Measurements from ENCODE around the gene SLC2A8.
A peak's percentile ranks its signal among the peaks of the same experiment; 100 is the strongest.

The SLC2A8 gene, protein sequence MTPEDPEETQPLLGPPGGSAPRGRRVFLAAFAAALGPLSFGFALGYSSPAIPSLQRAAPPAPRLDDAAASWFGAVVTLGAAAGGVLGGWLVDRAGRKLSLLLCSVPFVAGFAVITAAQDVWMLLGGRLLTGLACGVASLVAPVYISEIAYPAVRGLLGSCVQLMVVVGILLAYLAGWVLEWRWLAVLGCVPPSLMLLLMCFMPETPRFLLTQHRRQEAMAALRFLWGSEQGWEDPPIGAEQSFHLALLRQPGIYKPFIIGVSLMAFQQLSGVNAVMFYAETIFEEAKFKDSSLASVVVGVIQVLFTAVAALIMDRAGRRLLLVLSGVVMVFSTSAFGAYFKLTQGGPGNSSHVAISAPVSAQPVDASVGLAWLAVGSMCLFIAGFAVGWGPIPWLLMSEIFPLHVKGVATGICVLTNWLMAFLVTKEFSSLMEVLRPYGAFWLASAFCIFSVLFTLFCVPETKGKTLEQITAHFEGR

DNA sequence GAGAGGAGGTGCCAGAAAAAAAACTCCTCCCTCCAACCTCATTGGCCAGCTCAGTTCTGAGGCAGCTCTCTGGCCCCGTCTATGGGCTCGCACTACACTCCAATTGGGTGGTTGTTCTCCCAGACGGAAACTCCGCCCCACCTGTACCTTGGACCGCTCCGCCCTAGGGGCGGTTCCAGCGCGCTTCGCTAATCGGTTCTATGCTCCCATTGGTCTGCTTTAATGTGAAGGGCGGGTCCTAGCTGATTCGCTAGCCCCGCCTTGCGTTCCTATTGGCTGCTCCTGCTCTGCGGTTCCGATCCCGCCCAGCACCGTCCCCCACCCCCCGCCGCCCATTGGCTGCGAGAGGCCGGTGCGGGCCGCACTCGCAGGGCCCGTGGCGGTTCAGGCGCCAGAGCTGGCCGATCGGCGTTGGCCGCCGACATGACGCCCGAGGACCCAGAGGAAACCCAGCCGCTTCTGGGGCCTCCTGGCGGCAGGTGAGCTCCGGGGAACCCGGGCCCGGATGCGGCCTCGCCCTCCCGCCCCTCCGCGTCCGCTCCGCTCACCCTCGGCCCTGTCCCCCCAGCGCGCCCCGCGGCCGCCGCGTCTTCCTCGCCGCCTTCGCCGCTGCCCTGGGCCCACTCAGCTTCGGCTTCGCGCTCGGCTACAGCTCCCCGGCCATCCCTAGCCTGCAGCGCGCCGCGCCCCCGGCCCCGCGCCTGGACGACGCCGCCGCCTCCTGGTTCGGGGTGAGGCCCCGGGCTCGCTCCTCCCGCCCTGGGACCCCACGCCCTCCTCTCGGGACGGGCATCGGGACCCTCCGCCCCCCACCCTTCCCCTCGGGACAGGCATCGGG lies at the start of gene SLC2A8:
Gene SLC2A8, plus strand, starts transcription at position 362 of the 838 bp plus-strand sequence. Its CDS starts 62 bp downstream, at position 424.
- DNase-seq = peak; percentile 90

DNA sequence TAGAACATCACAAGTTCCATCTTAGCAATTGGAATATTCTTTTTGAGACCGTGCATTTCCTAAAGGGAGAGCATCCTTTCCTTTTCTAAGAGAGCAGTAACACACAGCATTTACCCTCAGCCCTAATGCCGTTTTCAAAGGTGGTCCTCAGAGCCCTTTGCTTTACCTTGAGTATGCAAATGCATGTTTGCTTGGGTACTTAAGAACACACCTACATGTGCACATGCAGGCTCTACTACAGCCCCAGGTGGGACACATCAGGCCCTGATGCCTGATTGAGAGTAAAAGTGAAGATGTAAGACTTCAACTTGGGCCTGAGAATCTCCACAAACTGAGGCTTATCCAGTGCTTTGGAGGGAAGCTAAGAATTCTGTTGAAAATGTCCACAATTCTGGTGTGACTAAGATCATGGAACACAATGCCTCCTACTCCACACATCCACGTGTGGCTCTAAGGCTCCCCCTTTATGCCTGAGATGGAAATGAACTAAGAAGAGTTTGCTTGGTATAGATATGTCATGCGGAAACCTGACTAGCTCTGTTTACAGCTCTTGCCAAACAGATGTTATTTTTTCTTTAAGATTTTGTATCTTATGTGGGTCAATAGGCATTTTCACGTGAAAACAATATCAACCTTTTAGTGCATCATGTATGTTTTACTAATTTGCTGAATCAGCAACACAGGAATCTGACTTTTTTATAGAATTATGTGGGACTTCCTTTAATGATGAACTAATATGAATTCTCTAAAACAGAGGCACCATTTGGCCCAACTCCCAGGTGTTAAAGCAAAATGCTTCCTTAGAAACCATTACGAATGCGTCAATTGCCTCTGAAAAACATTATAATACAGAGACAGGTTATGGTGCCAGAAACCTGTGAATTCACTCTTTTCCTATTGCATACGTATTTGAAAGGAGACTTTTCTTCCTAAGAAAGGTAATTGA lies 48.9 kb upstream of the SLC2A8 start:
- DNase-seq = no peak

DNA sequence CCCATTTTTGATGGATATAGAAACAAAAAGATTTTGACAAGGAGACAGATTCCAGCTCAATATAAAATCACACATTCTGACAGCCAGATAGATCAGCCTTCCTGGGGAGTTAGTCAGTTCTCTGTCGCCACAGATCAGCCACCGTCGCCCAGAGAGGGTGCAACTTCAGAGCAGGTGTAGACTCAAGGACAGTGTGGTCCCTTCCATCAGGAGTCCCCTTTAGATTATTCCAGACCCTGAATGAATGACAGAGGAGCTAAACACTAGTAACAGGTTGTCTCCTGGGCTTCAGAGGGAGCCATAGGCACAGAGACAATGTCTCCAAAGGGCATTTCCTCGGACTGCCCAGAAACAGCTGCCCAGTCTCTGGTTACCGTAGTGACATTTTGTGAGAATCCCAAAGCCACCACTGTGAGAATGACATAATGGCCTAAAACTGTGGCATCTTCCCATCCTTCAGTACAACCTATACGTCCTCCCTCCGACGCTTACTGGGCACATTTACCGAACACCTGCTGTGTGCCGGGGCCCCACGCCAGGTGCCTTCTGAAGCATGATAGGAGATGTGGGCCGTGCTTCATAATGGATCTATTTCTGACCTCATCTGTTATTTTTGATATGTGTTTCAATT lies 47.4 kb upstream of the SLC2A8 start:
- no peak for DNase-seq

DNA sequence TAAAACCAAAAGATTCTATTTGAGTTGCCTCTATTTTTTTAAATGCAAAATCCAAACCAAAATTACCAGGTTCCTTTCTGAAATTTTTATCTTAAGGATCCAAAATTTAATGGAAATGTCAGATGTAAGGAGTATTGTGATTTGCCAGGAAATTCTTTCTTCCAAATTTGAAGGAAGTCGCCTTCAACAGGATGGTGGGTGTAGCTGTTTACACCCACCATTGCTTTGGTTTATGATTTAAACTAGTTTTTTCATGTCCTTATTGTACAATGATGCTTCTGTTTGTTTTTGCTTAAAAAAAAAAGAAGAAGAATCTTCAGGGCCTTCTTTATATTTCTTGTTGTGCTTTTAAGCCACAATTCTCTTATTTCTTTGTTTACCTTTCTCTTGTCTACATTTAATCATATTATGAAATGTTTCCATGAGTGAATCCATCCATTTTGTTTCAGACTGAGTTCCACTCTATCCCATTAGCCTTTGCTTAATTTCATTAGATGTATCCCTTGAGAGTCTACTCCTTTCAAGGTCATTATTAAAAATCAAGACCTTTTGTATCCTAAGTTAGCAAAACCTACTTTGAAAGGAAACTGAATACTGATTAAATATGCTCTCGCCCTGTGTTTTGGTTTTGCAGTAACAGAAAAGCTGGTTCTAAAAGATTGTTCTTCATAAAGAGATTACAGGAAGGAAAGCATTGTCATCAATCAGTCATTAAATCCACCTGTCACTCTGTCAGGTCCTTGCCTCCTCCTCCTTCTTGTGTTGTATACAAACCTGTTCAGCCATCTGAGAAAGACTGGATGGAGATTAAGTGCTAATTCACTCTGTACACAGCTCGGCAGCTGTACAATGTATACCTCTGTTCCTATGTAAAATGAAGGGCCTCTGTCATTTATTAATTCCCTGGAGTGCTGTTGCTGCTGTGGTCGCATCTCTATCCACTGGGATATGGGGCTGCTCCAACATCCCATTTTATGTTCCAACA lies 45.5 kb upstream of the SLC2A8 start:
- no peak for DNase-seq

DNA sequence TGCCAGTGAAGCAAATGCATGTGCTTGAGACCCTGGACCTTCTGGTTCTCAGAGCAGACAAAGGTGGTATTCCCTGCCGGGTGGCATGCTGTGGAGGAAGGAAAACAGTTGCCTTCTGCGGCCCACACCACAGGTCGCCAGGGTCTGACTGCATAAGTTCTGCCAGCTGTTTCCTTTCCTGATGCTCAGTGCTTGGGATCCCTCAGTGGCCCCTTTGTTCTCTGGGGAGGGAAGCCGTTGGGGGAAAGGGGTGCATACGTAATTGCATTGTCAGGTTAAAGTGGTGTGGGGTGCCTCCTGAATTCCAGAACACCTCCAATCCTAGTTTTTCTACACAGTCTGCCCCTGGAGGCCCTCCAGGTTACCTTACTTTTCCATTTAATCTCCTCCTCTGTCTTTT lies 43.1 kb upstream of the SLC2A8 start:
- DNase-seq = no peak

DNA sequence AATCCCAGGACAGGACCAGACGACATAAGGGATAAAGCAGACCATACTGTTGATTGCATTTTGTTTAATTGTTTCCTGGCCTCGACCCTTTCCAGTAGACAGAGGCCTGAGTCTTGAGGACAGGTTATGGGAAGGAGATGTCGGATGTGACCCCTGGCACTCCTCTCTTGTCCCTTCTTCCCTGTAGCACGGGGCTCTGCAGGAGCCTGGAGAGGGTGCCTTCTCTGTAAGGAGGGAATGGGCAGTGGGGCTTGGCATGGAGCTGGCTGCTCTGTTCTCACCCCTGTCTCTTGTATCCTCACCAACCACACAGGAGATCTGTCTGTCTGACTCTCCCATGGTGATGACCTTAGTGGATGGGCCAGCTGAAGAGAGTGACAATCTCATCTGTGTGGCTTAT lies 40.1 kb upstream of the SLC2A8 start:
- DNase-seq = no peak

DNA sequence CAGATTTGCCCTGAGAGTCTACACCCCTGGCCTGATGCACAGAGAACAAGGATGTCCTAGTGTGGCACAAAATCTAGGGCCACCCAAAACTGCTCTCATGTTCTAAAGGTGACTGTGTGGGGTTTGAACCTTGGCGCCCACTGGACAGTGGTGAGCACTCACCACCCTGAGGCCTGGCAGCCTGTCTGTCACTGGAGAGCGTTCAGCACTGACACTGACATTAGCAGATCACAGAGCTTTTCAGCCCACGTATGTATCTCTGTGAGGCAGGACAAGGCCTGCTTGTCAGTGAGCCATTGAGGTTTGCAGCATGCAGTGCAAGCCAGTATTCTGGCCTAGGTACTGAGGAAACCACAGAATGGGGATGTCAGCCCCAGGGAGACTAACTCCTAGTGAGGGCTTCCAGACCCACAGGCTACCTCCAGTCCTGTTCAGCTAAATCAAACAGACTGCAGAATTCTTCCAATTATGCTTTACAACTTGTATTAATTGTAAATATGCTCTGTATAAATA lies 38.9 kb upstream of the SLC2A8 start:
- DNase-seq = no peak

DNA sequence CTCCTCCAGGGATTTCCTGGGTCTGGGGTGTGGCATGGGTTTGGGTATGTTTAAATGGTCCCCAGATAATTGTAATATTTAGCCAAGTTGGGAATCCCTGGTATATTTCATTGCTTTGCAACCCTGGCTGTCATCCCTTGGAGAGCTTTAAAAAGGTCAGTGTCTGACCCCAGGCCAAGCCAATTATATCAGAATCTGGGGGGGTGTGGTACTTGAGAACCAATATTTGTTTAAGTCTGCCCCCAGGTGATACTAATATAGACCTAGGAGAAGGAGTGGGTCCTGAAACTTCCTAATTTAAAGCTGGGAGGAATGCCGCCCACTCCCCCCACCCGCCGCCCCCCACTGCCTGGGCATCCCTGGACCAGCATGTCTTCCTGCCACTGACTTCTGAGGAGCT lies 38.2 kb upstream of the SLC2A8 start:
- no peak for DNase-seq

DNA sequence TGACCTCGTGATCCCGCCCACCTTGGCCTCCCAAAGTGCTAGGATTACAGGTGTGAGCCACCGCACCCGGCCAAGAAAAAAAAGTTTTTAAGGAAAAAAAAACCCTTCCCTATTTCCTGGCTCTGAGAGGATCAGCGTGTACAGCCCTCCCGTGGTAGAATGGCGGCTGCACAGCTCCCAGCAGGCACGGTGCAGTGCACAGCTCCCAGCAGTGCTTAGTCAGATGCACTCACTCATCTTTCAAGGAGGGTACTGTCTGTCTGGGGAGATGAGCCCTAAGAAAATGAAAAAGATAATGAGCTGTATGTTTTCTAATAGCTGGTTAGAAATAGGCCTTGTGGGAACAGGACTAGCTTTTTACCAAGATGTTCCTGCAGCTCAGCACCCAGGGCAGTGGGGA lies 36.7 kb upstream of the SLC2A8 start:
- no peak for DNase-seq

DNA sequence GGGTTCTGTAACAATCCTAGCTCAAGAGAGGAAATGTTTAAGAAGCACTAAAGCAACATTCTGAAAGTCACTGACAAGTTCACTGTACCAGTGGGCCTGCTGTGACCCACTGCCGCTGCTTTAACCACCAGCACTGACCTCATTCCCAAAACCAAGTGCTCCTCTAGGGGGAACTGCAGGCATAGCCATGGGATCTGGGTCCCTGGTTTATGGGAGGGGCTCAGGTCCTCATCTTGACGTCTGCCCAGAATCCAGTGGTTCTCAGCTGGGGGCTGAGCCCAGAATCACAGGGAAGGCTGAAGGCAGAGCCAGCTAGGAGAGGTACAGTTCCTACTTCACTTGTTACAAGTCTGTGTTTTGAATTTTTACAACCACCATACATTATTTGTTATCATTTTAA lies 36.1 kb upstream of the SLC2A8 start:
- DNase-seq = no peak

DNA sequence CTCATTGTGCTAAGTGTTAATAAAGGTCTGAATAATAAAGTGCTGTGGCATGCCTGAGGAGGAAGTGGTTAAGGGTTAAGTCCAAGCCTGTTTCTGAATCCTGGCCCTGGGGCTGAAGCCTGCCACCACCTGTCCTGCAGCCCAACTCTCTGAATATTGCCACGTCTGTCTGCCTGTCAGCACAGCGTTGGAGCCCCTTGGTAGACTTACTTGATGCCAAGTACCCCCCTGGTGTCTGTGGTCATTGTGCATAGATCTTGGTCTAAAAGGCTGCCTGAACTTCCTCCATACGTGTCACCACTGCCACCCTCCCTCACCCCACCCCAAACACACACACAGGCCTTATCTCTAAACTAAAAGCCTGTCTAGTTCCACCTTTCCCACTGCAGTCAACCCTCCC lies 35.4 kb upstream of the SLC2A8 start:
- no peak for DNase-seq

DNA sequence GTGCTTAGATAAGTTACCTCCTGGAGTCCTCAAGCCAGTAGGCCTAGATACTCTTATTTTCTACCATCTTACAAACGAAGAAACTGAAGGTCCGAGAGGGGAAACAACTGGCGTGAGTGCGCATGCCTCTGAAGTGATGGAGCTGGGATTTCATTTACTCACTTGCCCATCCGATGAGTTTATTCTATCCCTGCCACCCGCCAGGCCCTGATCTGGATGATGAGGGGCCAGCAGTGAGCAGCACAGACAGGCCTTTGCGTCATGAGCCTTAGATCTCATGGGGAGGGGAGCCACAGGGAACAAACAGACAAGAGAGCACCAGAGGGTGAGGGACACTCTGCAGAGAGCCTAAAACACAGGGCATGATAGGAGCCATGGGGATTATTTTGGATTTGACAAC lies 34.1 kb upstream of the SLC2A8 start:
- no peak for DNase-seq

DNA sequence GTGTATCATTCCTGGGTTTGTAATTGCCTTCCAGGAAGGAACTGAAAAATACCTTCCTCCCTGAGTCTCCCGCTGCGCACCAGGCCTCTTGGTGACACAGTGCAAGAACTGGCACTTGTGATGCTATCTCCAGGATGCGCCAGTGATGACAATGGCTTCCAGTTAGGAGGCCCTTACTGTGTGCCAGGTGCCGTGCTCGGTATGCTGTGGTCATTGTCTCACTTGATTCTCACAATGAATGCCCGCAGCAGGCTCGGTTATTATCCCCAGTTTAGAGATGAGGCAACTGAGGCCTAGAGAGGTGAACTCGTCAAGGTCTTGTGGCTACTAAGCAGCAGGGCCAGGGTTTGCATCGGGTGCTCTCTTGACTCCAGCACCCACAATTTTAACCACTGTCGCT lies 31.5 kb upstream of the SLC2A8 start:
- no peak for DNase-seq

DNA sequence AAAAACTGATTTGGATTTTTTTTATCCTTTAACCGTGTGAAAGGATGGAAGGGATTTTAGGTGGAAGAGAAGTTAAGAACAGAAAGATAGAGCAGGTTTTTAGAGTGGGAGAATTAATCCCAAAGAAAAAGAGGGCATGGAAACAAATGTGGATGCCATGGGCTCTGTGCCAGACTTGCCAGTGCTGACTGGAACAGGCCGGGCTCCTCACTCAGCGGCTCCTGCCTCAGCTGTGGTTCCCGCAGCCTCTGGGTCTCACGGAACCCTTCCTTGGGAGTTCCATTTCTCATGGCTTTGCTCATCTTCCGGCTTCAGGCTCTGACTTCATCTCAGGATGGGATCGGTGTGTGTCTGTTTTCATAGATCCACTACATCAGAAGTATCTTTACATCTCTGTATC lies 30.4 kb upstream of the SLC2A8 start:
- no peak for DNase-seq

DNA sequence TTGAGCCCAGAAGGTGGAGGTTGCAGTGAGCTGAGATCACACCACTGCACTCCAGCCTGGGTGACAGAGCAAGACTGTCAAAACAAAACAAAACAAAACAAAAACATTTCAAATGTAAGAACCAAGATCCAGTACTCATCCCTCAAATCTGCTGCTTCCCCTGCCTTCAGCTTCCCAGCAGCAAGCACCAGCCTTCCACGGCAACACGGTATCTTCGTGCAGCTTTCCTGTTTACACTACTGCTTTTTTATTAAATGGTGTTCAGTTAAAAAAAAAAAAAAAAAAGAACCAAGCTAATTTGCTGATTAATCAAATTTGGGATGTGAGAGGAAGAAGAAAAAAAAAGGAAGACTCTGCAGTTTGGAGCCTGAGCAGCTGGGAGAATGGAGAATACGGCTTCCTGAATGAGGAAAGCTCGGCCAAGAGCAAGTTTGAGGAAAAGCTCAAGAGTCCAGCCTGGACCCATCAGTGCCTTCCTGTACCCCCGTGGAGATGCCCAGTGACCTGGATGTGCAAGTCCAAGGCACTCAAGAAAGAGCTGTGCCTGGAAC lies 28.0 kb upstream of the SLC2A8 start:
- DNase-seq = no peak

DNA sequence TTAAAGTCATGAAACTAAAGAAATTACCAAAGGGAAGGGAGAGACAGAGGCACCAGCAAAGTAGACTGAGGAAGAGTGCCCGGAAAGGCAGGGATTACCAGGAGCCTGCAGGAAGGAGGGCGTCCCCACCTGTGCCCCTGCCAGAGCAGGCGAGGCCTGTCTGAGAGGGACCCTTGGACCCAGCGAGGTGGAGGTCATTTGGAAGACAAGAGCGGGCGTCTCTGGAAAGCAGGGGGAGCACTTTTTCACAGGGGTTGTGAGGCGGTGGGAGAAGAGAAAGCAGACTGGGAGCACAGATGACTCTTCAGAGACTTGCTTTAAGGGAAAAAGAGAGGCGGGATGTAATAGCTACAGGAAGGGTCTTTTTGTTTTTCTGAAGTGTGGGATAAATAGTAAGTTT lies 27.5 kb upstream of the SLC2A8 start:
- DNase-seq = no peak

DNA sequence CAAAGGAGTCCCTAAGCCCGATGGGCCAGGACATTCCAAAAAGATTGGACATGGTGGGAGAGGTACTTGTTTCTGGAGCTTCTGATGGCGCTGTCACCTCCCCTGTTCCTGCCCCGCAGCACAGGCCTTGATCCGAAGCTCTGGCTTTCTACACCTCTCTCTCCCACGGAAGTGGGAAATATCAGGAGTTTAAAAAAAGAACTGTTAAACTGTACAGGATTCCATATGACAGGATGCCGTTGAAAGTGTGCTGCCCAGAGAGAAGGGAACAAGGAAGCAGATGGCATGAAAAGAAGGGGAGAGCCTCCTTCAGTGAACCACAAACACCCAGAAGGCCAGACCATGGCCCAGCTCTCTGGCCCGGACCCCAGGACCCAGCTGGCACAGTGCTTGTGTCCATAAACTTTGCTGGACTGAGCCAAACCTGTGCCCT lies 26.8 kb upstream of the SLC2A8 start:
- no peak for DNase-seq

DNA sequence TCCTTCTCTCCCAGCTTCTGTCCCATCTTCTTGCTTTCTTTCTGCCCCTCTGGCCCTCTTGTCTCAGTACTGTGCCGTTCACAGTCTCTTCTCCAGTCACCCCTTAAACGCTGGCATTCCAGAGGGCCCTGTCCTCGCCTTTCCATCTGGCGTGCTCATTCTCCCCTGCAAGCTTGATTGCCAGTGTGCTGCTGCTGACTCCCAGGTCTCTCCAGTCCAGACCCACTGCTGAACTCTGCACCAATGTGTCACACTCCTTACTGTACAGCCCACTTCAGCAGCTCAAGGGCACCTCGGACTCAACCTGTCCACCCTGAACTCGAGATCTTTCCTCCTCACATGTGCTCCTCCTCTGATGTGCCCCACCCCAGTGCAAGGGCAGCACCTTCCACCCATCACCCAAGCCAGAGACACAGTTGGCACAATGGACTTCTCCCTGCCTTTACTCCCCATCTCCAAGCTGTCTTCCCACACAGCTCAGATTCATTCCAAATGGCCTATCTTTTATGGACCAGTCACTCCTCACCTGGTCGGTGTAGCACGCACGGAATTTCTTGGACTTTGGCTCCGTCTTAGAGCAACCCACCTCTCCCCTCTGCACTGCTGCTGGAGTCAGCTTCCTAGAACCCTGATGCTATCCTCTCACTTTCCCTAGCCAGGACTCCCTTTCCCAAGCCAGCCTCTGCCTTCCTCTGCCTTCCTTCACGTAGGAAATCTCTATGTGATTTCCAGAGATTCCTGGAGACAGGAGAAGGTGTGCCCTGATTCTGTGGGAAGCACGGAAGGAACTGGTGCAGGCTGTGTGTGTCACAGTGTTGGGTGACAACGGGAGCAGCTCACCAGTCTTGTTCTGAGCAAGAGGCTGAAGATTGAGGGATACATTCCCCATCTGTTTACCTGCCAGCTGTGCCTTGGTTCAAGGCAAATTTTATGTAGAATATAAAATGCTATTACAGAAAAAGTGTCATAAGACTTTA lies 26.0 kb upstream of the SLC2A8 start:
- DNase-seq = no peak

DNA sequence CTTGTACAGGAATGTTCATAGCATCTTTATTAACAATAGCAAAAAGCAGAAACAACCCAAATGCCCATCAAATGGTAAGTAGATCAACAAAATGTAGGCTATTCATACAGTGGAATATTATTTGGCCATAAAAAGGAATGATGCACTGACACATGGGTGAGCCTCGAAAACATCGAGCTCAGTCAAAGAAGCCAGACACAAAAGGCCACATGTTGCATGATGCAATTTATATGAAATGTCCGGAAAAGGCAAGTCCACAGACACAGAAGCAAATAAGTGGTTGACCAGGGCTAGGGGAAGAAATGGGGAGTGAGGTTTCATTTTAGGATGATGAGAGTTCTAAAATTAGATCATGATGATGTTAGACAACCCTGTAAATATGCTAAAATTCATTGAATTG lies 16.5 kb upstream of the SLC2A8 start:
- DNase-seq = no peak

Measured in activated CD4-positive, CD25-positive, alpha-beta regulatory T cell treated with anti-CD3 and anti-CD28 coated beads, Interleukin-2, amount 50 U/mL, for 72 hours (primary cell).